HG02885 (cell line): ENCODE results near the gene ARL10.

ENCODE experiments used
- ATAC-seq: cut with Tn5 transposase; IDR thresholded peaks from one replicate; pipeline ENCODE4 v1.9.1; 2021; ENCODE audit warnings: mild to moderate bottlenecking; ENCODE audit not compliant: unreplicated experiment, poor library complexity

Gene ARL10

DNA sequence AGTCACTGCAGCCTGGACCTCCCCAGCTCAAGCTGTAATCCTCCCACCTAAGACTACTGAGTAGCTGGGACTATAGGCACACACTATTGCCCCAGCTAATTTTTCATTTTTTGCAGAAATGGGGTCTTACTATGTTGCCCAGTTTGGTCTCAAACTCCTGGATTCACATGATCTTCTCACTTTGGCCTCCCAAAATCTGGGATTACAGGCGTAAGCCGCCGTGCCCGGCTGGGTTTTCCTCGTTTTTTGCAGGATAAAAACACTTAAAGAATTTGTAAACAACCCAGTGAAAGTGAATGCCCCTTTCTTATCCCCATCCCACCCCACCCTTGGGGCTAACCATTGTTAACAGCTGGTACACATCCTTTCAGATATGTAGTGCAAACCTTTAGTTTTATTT is 43.3 kb downstream of the ARL10 start:
- no peak for ATAC-seq

DNA sequence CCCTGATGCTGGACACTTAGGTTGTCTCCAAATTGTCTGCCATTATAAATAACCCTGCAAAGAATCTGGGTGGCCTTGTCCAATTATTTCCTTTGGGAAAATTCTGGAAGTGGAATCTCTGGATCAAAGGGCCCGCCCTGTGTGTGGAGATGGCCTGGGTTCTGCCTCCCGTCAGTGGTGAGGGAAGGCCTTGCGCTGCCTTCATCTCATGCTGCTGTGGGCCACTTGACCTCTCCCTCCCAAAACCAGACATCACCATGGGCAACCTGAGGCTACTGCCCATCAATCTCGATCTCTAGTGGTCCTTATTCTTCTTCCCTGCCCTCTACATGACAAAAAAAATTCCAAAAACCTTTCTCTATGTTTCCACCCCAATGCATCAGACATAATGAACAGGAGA is 44.5 kb downstream of the ARL10 start:
- ATAC-seq, result no peak

DNA sequence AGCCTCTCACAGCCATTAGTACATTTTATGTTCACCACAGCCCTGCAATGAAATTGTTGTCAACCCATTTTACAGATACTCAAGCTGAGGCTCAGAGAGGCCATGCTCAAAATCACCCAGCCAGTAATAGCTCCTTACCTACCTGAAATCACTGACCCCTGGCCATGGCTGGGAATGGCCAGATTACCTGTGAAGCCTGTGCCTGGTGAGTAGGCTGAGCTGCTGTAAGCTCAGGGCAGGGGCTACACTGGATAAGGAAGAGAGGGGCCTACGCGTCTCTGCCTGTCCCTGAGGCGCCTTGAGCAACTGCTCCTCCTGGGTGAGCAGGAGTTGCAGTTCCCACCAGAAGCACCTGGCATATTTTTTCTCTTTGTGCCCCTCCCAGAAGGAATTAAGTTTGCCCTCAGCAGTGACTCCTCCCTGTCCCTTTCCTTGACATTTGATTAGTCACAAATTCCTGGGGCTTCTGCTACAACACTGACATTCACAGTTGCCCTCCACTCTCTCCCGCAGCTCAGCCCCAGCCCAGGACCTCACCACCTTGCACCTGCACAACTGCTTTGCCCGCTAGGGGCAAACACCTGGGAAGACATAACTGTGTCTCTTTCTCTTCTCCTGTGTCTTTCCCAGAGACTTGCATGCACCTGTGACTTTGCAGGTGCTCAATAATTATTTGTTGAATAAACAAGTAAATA is 45.3 kb downstream of the ARL10 start:
- no peak for ATAC-seq

DNA sequence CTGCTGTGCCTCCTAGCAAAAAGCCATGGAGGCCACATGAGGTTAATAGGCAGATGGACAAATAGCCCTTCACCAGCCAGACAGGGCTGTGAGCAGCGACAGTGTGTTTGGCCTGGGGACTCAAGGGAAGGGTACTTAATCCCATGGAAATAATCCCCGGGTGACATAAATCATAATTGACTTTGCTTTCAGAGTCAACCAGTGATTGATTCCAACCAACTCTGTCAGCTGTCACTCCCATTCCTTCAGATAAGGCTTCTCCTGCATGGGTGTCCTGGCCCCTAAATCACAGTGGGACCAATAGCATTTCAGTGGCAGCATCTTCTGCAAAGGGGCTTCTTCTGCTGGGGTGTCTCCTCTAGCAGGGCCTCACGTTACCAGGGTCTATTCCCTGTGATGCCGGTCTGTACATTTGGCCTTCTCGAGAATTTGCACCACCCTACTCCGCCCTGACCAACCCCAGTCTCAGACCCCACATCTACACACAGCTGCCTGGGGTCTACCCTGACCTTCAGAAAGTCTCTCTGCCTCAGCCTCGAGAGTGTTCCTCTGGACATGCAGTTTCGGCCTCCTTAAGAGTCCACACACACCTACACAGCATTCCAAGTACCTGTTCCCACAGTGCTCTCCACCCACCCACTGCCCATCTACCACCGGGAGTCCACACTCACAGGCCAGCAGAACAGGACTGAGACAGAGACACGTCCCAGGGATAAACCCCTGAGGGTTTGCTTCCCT is 47.4 kb downstream of the ARL10 start:
- no peak for ATAC-seq

DNA sequence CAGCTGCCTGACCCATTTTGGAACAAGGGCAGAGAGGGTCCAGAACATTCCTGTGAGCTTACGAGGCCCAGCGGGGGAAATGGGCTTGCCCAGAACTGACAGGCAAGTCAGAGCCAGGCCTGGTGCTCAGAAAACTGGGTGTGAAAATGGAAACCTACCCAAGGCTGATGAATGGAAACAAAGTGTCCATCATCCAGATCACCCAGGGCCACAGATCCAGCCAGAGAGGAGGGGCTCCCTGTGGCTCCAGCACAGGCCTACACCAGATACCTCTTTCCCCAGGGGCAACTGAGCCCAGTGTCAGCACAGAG is 47.9 kb downstream of the ARL10 start:
- ATAC-seq, result no peak

DNA sequence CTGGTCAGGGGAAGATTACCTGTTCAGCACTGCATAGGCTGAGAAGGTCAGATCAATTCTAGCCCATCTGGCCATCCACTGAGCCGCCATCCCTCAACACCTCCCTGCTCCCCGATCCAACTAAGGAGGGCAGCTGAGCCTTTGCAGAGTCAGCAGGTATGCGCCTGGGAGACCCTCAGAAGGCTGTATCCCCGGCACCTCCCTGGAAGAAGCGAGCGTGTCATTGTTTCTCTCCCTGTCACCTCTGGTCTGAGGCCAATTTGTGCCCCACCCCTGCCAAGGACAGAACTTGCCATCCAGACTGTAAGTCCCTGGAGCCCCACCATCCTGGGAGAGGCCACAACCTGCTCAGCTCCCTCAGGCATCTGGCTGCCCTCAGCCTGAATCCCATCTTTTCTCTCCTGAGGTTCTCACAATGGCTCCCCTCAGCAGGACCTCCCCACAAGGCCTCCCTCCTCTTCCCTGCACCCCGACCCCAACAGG is 48.5 kb downstream of the ARL10 start:
- ATAC-seq, result no peak

DNA sequence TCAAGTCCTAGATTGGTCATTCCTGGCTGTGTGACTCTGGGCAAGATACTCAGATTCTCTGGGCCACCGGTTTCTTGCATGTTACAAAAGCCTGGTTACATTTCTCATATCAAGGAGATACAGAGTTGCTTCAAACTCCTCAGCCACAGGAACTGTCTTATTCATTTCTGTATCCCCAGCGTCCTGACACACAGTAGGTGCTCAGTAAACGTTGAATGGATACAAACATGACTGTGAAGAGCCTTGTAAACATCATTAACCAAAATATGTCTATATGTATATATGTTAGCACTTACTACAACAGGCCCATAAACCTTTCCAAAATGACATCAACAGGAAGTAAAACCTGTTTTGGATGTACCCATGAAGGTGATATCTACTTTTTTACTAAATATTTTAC is 49.4 kb downstream of the ARL10 start:
- no peak for ATAC-seq

DNA sequence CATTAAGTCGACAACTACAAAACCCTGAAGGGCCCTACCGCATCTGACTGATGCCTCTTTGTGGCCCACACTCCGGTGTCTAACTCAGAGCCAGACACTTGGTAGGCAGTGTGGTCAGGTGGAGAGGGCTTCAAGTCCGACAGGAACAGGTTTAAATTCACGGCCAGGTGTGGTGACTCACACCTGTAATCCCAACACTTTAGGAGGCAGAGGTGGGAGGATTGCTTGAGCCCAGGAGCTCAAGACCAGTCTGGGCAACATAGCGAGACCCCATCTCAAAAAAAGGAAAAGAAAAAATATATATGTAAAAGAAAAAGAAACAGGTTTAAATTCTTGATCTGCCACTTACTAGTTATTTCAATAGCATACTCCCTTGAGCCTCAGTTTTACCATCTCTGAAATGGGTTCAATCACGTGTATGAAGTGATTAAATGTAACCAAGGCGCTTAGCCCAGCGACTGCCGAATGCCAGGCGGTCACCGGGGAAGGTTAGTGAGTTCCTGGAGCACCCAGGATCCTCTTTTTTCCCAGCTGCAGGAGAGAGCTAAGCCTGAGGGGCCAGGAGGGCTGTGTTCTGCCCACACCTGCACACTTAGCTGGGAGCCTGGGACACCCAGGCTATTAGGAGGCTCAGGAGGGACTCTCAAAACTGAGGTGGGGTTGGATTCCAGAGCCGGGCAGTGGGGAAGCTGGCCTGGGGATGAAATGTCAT is 50.1 kb downstream of the ARL10 start:
- no peak for ATAC-seq

DNA sequence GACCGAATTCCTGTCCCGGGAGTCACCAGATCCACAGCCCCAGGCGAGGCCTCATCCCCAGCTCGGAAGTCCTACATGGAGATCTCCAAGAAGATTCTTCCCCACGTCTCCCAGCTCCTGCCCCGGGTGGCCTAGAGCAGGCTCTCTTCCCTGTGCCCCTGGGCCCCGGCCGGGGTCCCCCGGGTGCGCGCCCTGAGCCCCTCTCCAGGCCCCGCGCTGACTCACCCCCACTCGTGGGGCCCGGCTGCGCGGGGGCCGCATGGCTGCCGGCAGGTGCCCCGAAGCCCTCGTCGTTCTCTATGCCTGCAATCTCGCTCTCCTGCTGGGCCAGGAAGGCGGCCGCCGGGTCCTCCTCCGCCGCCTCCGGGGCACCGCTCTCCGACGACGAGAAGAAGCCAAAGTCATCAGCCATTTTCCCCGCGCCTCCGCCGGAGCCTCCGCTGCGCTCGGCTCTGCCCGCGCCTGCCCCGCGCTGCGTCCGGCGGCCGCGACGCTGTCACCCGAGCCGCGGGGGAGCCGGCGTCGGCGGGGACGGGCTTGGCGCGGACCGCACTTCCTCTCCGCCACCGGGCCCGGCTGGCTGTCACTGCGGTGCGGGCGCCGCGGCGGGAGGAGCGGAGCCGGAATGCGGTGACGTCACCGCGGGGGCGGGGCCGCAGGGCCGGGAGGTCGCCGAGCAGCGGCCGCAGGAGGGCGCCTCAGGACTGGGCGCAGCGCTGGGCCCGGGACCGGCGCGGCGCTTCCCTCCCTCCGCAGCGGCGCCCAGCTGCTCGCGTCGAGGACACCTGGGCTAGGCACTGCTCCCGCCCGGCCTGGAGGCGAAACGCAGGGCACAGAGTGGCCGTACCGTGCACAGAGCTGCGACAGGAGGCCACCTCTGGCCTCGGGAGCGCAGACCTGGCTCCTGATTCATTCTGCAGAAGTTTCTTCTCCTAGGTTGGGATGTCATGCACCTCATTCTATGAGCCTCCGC is 51.0 kb downstream of the ARL10 start, which contains the start of gene CLTB:
TSS of gene CLTB (minus strand) at position 588 of the 973 bp plus-strand sequence. CDS start at position 412, 176 bp downstream.
- peak; percentile 94 for ATAC-seq

DNA sequence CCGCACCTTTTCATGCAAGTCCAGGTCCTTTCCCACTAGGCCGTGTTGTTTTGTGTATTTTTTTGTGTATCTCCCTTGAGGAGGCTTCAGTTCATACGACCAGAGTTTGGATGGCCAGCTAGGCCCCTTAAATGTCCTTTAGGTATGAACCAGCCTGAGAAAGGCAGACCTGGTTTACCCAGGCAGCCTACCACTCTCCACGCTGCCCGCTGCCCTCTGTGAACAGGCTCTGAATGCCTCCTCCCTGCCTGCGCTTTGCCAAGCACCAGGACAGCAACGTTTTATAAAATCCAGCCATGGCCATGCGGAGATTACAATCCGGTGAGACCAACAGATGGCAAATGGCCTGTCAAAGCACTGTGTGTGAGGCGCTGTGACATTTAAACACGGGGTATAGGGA is 51.7 kb downstream of the ARL10 start:
- no peak for ATAC-seq

DNA sequence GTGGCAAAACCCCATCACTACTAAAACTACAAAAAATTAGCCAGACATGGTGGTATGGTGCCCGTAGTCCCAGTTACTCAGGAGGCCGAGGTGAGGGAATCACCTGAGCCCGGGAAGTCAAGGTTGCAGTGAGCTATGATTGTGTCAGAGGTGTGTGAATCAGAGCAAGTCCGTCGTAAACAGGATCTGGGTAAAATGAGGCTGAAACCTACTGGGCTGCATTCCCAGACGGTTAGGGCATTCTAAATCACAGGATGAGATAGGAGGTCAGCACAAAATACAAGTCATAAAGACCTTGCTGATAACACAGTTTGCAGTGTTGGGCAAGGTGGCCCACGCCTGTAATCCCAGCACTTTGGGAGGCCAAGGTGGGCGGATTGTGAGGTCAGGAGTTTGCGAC is 53.0 kb downstream of the ARL10 start:
- no peak for ATAC-seq

DNA sequence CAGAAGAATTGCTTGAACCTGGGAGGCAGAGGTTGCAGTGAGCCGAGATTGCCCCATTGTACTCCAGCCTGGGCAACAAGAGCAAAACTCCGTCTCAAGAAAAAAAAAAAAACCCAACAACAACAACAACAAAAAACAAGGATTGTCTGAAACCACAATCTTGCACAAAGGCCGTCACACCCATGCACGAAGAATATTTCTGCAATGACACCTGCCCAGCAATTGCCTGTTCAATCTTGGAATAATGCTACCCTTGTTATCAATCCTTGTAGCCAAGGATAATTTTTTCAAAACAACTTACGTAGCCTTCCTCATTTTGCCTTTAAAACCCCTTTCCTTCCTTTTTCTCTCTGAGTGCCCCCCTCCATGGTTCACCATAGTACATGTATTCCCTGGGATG is 54.8 kb downstream of the ARL10 start:
- ATAC-seq, result no peak

DNA sequence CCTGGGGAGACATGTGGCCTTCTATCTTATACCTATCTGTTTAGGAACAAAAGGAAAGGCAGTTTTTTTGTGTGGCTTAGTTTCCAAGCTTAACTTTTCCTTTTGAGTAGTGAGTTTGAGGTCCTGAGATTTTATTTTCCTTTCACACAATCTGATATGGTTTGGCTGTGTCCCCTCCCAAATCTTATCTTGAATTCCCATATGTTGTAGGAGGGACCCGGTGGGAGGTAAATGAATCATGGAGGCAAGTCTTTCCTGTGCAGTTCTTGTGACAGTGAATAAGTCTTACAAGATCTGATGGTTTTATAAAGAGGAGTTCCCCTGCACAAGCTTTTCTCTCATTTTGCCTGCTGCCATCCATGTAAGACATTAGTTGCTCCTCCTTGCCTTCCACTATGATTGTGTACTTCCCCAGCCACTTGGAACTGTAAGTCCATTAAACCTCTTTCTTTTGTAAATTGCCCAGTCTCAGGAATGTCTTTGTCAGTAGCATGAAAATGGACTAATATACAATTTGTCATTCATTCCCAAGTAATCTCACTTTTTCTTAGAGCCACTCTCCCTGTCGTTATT is 55.8 kb downstream of the ARL10 start:
- no peak for ATAC-seq

DNA sequence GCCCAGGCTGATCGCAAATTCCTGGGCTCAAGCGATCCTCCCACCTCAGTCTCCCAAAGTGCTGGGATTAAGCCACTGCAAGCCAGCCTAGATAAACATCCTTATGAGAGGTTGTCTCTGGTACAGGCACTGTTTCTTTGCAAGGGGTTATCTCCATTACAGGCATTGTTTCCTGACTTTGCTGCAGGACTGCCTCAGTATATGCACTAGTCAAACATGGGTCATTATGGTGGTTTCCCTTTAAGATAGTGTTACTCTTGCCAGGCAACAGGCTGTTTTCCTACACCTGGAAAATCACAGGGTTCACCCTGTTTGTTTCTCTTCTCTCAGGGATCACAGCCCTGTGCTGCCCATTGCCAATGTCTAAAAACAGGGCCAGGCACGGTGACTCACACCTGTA is 58.9 kb downstream of the ARL10 start:
- ATAC-seq, result no peak

DNA sequence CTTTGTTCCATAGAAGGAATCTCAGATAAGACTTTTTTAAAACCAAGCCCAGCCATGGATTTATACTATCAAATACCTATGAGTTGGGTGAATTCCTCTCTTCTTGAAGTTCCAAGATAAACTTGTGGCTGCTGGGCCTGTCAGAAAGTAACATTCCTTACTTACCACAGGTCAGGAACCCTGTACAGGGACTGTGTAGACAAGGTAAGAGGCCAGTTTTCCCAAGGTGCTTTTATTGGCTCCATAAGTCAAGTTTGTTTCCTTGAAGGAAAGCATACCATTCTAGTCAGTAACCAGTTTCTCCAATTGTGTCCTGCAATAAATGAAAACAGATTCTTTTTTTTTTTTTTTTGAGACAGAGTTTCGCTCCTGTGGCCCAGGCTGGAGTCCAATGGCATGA is 59.9 kb downstream of the ARL10 start:
- ATAC-seq, result no peak

DNA sequence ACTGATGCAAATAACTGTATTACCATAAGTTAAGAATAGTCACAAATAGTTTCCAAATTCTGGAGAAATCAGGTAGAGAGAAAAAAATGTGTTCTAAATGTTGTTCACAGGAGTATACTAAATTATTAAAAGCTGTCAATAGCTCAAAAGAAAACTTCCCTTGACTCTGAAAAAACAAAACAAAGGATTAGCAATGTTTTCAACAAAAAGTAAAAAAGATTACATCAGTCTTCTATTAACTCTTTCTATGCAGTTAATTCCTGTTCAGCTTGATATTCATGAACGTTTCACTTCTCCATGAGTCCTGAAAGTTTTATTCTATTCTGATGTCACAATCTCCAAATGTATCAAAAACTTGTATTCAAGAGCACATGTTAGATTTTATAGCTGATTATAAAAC is 60.5 kb downstream of the ARL10 start:
- ATAC-seq, result no peak

DNA sequence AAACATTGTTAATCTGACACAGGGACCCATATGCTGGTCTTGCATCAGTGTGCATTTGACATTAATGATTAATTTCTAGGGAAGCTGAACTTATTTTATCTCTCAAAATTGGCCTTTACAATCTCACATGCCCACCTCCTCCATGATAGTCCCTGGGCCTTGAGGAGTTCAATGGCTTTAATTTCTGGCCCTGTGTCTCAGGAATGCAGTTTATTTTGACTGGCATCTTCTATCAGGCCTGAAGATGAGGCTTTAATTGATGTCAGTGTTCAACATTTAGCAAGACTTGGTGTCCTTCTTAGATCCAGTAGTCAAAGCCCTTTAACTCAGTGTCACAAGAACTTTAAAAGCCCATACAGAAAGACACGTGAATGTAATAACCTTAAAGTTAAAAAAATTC is 61.6 kb downstream of the ARL10 start:
- ATAC-seq, result no peak

DNA sequence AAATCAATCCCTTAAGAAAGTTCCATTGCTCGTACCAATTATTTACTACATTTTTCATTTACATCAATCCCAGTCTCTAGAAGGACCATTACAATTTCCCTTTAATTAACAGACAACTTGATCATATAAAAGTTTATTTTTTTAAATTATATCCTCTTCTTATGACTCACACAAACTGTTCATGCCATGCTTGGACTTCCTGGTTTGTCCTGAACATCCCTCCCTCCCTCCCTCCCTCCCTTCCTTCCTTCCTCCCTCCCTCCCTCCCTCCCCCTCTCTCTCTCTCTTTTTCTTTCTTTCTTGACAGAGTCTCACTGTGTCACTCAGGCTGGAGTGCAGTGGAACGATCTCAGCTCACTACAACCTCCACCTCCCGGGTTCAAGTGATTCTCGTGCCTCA is 62.7 kb downstream of the ARL10 start:
- no peak for ATAC-seq

DNA sequence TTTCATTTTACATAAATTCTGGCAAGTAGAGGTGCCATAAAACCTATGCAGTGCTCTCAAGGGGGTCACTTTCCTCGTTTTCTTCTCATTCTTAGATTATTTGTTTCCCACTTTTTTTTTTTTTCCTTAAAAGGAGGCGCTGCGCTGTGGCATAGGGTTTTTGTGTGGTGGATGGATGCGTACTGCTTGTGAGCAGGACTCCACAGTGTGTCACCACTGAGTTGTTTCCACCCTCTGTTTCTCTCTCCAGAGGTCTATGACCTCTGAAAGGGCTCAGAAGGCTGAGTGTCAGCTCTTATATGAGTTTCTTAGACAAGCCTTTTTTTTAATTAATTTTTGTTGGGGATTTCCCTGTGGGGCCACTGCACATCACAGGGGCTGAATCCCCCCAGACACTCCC is 64.7 kb downstream of the ARL10 start:
- no peak for ATAC-seq
